NT2/D1 (cell line): ENCODE measurements around the gene OR6S1.
"Not testable (repeated sequence)": the region's sequence is repeated elsewhere in the genome, so short reads cannot be mapped to it uniquely, and the experiment has no call there.

Experiments used
- DNase-seq: peaks from one replicate; pipeline ENCODE4 v3.0.0-alpha.2; 2011; ENCODE audit warnings: low read depth, low spot score
- H3K27me3 ChIP-seq: 2 replicates; pipeline ENCODE4 v1.6.0; 2011; ENCODE audit warnings: mild to moderate bottlenecking; ENCODE audit not compliant: insufficient read length, insufficient read depth
- H3K36me3 ChIP-seq: 2 replicates; pipeline ENCODE4 v1.6.1; 2011; ENCODE audit warnings: mild to moderate bottlenecking, low read length, mixed read lengths; ENCODE audit not compliant: insufficient read depth, insufficient read length
- H3K4me1 ChIP-seq: 2 replicates; pipeline ENCODE4 v1.5.1; 2011; ENCODE audit not compliant: insufficient read depth, insufficient read length
- H3K4me3 ChIP-seq: 2 replicates; pipeline ENCODE4 v1.5.1; 2011; ENCODE audit warnings: low read depth; ENCODE audit not compliant: insufficient read length
- H3K9ac ChIP-seq: 2 replicates; pipeline ENCODE4 v1.6.0; 2011; ENCODE audit warnings: low read depth; ENCODE audit not compliant: insufficient read length
- H3K9me3 ChIP-seq: 2 replicates; pipeline ENCODE4 v1.5.1; 2011; ENCODE audit warnings: mild to moderate bottlenecking, low read length; ENCODE audit not compliant: insufficient read depth
- SUZ12 ChIP-seq: IDR thresholded peaks from 2 replicates; pipeline ENCODE4 v1.6.1; 2011; ENCODE audit not compliant: insufficient read length, insufficient read depth; ENCODE audit errors: extremely low read depth
- YY1 ChIP-seq: IDR thresholded peaks from 2 replicates; pipeline ENCODE4 v1.6.1; 2011; ENCODE audit not compliant: insufficient read length, insufficient read depth
- ZNF274 ChIP-seq: IDR thresholded peaks from 2 replicates; pipeline ENCODE4 v1.6.1; 2011; ENCODE audit warnings: mild to moderate bottlenecking, low read depth, low read length

OR6S1 gene

DNA sequence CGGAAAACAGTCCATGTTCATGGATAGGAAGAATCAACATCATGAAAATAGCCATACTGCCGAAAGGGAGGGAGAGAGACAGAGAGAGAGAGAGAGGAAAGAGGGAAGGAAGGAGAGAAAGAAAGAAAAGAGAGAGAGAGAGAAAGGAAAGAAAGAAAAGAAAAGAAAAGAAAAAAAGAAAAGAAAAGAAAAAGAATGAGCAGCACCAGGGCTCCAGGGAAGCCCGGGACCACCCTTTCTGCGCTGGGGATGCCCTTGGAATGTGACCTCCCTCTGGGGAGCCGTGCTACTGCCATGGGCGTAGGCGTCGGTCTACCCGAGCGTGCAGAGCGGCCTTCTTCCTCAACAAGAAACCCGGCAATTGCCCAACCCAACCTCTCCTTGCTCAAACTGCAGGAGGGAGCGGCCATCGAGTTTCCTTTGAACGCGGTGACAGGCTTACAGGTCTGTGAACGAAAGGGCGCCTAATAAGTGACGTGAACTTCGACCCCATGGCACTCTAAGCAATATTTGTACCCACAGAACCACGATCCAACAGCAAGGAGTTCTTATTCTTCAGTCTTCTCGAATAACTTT, 16.9 kb downstream of the OR6S1 start:
- Histone ChIP-seq H3K27me3 (peaks cover 25% of the 10 kb centered on the region), H3K36me3 (no peaks in the 10 kb centered on the region), H3K4me3 (peak overlapping the region; percentile 59), H3K4me1 (no peaks in the 10 kb centered on the region), H3K9me3 (no peaks in the 10 kb centered on the region), H3K9ac (peak overlapping the region; percentile 51)
- no peak for DNase-seq
- TF ChIP-seq ZNF274 = no peak
- no peak for TF ChIP-seq YY1
- TF ChIP-seq SUZ12 = no peak

DNA sequence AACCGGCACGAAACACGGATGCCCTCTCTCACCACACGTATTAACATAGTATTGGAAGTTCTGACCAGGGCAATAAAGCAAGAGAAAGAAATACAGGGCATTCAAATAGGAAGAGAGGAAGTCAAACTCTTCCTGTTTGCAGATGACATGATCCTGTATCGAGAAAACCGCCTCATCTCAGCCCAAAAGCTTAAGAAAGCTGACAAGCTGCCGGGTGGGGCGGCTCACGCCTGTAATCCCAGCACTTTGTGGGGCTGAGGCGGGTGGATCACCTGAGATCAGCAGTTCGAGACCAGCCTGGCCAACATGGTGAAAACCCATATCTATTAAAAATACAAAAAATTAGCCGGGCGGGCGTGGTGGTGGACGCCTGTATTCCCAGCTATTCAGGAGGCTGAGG, 17.7 kb downstream of the OR6S1 start:
- Histone ChIP-seq H3K9ac (no peak overlapping the region), H3K27me3 (peaks cover 21% of the 10 kb centered on the region), H3K9me3 (no peaks in the 10 kb centered on the region), H3K4me1 (no peaks in the 10 kb centered on the region), H3K4me3 (no peak overlapping the region), H3K36me3 (no peaks in the 10 kb centered on the region)
- TF ChIP-seq ZNF274 (no peak), YY1 (no peak), SUZ12 (no peak)
- no peak for DNase-seq

GRCh38 chr14:20622816-20623291, 18.6 kb downstream of the OR6S1 start:
- Histone ChIP-seq H3K4me3 (no peak overlapping the region), H3K9me3 (no peaks in the 10 kb centered on the region), H3K4me1 (no peaks in the 10 kb centered on the region), H3K36me3 (no peaks in the 10 kb centered on the region), H3K9ac (no peak overlapping the region), H3K27me3 (peaks cover 13% of the 10 kb centered on the region)
- TF ChIP-seq YY1 (no peak), SUZ12 (no peak), ZNF274 (no peak)
- no peak for DNase-seq

- no peak overlapping the region for H3K4me3 ChIP-seq
- no peaks in the 10 kb centered on the region for H3K27me3 ChIP-seq
- H3K9ac ChIP-seq = no peak overlapping the region
- no peaks in the 10 kb centered on the region for H3K9me3 ChIP-seq
- DNase-seq = no peak
- TF ChIP-seq SUZ12 = no peak
- no peak for TF ChIP-seq YY1
- TF ChIP-seq ZNF274 = no peak
- H3K4me1 ChIP-seq = no peaks in the 10 kb centered on the region
- H3K36me3 ChIP-seq = no peaks in the 10 kb centered on the region
Measured at GRCh38 chr14:20620798-20621478, 20.6 kb downstream of the OR6S1 start.

- not testable (repeated sequence) for DNase-seq, H3K27me3 ChIP-seq, H3K36me3 ChIP-seq, H3K4me1 ChIP-seq, H3K9me3 ChIP-seq, H3K9ac ChIP-seq, H3K4me3 ChIP-seq
Measured at GRCh38 chr14:20619688-20620087, 21.8 kb downstream of the OR6S1 start.

- Histone ChIP-seq H3K27me3 (no peaks in the 10 kb centered on the region), H3K36me3 (no peaks in the 10 kb centered on the region), H3K4me1 (no peaks in the 10 kb centered on the region), H3K4me3 (no peak overlapping the region), H3K9ac (no peak overlapping the region), H3K9me3 (no peaks in the 10 kb centered on the region)
- no peak for TF ChIP-seq SUZ12
- TF ChIP-seq YY1 = no peak
- no peak for TF ChIP-seq ZNF274
- no peak for DNase-seq
Measured at GRCh38 chr14:20618271-20618749, 23.2 kb downstream of the OR6S1 start.

- Histone ChIP-seq H3K4me3 (no peak overlapping the region), H3K36me3 (no peaks in the 10 kb centered on the region), H3K4me1 (peaks cover 2% of the 10 kb centered on the region), H3K9ac (no peak overlapping the region), H3K27me3 (no peaks in the 10 kb centered on the region), H3K9me3 (no peaks in the 10 kb centered on the region)
- TF ChIP-seq SUZ12 (no peak), ZNF274 (no peak), YY1 (no peak)
- no peak for DNase-seq
Measured at GRCh38 chr14:20617138-20618003, 24.1 kb downstream of the OR6S1 start.
